ENCODE data around the gene CUL3. TPM values are rescaled to one million over a fixed set of nuclear protein-coding genes. Genes with fewer than 3 reads are reported as not detected.

The CUL3 gene
- total and polyA plus RNA-seq, 10 of the 15 experiments (the other 5 are each of a cell fraction or from before 2014, with no cell fraction given), result 22.0 to 95.4 (median 53.4) TPM

- no peaks in the 10 kb centered on the region for H3K4me1 ChIP-seq (ENCODE audit: control insufficient read depth, insufficient read depth, low read length)
- SMC1A ChIA-PET (ENCODE audit: uncharacterized antibody, unreplicated experiment), result interaction anchor here (0.6 to 2.4 kb wide), 6 partner anchors 10 to 165 kb away, joined by 3 to 7 read pairs (median 4); no protein-coding TSS in a partner anchor
- H3K9ac ChIP-seq (ENCODE audit: control insufficient read depth, insufficient read depth, low read length), result no peak overlapping the region
- intact Hi-C loops (cut with micrococcal nuclease; ENCODE audit: unreplicated experiment), result no loop called here
- no peaks in the 10 kb centered on the region for H3K9me3 ChIP-seq (replicated peaks; ENCODE audit: control insufficient read depth, insufficient read depth, low read length)
- WGBS (ENCODE audit: insufficient coverage, insufficient replicate concordance, low lambda C conversion rate, missing lambda C conversion rate), result 77% methylated on average over 4 of the region's 4 CpGs
- H2AFZ ChIP-seq (ENCODE audit: control insufficient read depth, low read depth, low read length), result no peak overlapping the region
- no peaks in the 10 kb centered on the region for H3K79me2 ChIP-seq (ENCODE audit: control insufficient read depth, insufficient read depth, low read length)
- no peaks in the 10 kb centered on the region for H3K36me3 ChIP-seq (ENCODE audit: control insufficient read depth in 2 of 2, insufficient read depth in 2 of 2, low read length in 1 of 2)
- no TSS peak for BruUV-seq (replicated peaks)
- H3K4me3 ChIP-seq, result no peak overlapping the region
- FAIRE-seq (no peak), DNase-seq (ENCODE audit: low read depth, low spot score) (no peak), ATAC-seq (no peak)
- H3K27me3 ChIP-seq (replicated peaks in 1 of 2; ENCODE audit: control insufficient read depth in 2 of 2, insufficient read depth in 2 of 2, low read length in 1 of 2), result no peaks in the 10 kb centered on the region; a peak in 1 of 4 replicates
- in situ Hi-C loops (cut with MboI), result no loop called here
- RAD21 ChIA-PET (ENCODE audit: unreplicated experiment), result interaction anchor here (0.8 kb wide), 1 partner anchor 43 kb away, joined by 3 read pairs; no protein-coding TSS in a partner anchor
- H3K27ac ChIP-seq (ENCODE audit: control insufficient read depth, insufficient read depth), result no peak overlapping the region
- H3K4me2 ChIP-seq (ENCODE audit: control insufficient read depth, insufficient read depth), result no peak overlapping the region
- H4K20me1 ChIP-seq (ENCODE audit: control insufficient read depth, insufficient read depth), result no peaks in the 10 kb centered on the region
- CTCF ChIA-PET, result interaction anchor here (1.0 to 3.2 kb wide), 4 partner anchors 23 to 164 kb away, joined by 4 to 22 read pairs (median 5); no protein-coding TSS in a partner anchor
- TF ChIP-seq SKIL (IDR thresholded peaks at IDR 0.05; ENCODE audit: low read depth, poor library complexity, severe bottlenecking) (no peak), KLF5 (IDR thresholded peaks at IDR 0.05; ENCODE audit: partially characterized antibody) (no peak), YY1 (IDR thresholded peaks at IDR 0.05; ENCODE audit: low read depth, low read length) (no peak), WRNIP1 (IDR thresholded peaks at IDR 0.05; ENCODE audit: borderline replicate concordance, low read depth, low read length) (no peak), CBX5 (IDR thresholded peaks at IDR 0.05; ENCODE audit: low read depth) (no peak), GATAD2B (conservative IDR thresholded peaks at IDR 0.05; ENCODE audit: low read depth) (no peak)
- POLR2A ChIA-PET, result interaction anchor here (0.7 kb wide), 1 partner anchor 9 kb away, joined by 4 read pairs; no protein-coding TSS in a partner anchor
Observed at GRCh38 chr2:224613543-224614286, 28.6 kb upstream of the CUL3 start.

Measured in GM12878 (cell line).